GM18517 (cell line): ENCODE data around the gene PABPC4L.
"Not testable (repeated sequence)": the region's sequence is repeated elsewhere in the genome, so short reads cannot be mapped to it uniquely, and the experiment has no call there.

Experiments
- ATAC-seq: cut with Tn5 transposase; IDR thresholded peaks from one replicate; pipeline ENCODE4 v1.9.1; 2021; ENCODE audit warnings: mild to moderate bottlenecking, moderate library complexity; ENCODE audit not compliant: unreplicated experiment

PABPC4L gene

GRCh38 chr4:134201216-134202161 lies at the start of gene PABPC4L:
TSS of gene PABPC4L (minus strand) at chr4:134201789. CDS start at chr4:134201019, 770 bp downstream.
- no peak for ATAC-seq

- ATAC-seq, result no peak
Observed at GRCh38 chr4:134251322-134251721, 49.7 kb upstream of the PABPC4L start.

GRCh38 chr4:134243742-134244713 lies 42.4 kb upstream of the PABPC4L start:
- ATAC-seq, result no peak

GRCh38 chr4:134219043-134219442 lies 17.5 kb upstream of the PABPC4L start:
- ATAC-seq, result no peak

GRCh38 chr4:134216411-134216810 lies 14.8 kb upstream of the PABPC4L start:
- no peak for ATAC-seq

- ATAC-seq, result no peak
Observed at GRCh38 chr4:134215620-134216344, 14.2 kb upstream of the PABPC4L start.

GRCh38 chr4:134207955-134208354 lies 6.4 kb upstream of the PABPC4L start:
- ATAC-seq, result not testable (repeated sequence)

GRCh38 chr4:134202166-134202956 lies 772 bp upstream of the PABPC4L start:
- no peak for ATAC-seq

GRCh38 chr4:134200811-134201215 lies 776 bp downstream of the PABPC4L start:
- ATAC-seq, result no peak

- no peak for ATAC-seq
Observed at GRCh38 chr4:134189949-134190348, 11.6 kb downstream of the PABPC4L start.

- no peak for ATAC-seq
Observed at GRCh38 chr4:134189480-134189879, 12.1 kb downstream of the PABPC4L start.

GRCh38 chr4:134178706-134179105 lies 22.9 kb downstream of the PABPC4L start:
- no peak for ATAC-seq

- no peak for ATAC-seq
Observed at GRCh38 chr4:134174271-134174670, 27.3 kb downstream of the PABPC4L start.

GRCh38 chr4:134160211-134160610 lies 41.4 kb downstream of the PABPC4L start:
- ATAC-seq, result no peak

- ATAC-seq, result no peak
Observed at GRCh38 chr4:134154097-134154496, 47.5 kb downstream of the PABPC4L start.

- ATAC-seq, result no peak
Observed at GRCh38 chr4:134147941-134148340, 53.6 kb downstream of the PABPC4L start.
